ENCODE measurements around the gene TRIM54.

TRIM54 gene

DNA sequence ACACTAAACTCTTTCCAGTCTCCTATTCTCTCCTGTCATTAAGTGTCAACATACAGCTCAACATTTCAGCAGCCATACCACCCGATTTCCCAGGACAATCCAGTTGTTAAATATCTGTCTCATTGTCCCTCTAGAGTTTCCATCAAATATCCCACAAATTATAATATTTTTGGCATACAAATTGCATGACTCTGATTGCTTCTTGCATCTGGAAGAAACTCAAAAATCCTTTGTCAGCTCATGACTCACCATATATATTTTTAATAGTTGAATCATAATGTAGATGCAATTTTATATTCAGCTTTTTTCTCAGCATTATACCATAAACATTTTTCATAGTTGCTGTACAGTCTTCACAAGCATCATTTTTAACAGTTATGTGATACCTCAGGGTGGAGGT, 26.6 kb upstream of the TRIM54 start:
- H3K27ac ChIP-seq (ENCODE audit: insufficient read depth, low read depth, low read length, poor library complexity, severe bottlenecking): no peak overlapping the region
- H3K4me1 ChIP-seq (ENCODE audit: control insufficient read depth, insufficient read depth, low read length): no peaks in the 10 kb centered on the region
- no peaks in the 10 kb centered on the region for H3K9me3 ChIP-seq (ENCODE audit: control insufficient read depth, low read length)
- WGBS, 2 experiments: 86 to 92% methylated on average over 1 of the region's 1 CpG
- peaks cover 23% of the 10 kb centered on the region for H3K27me3 ChIP-seq (ENCODE audit: control insufficient read depth, insufficient read depth, low read length, poor library complexity, severe bottlenecking)
- H3K36me3 ChIP-seq (ENCODE audit: control insufficient read depth, insufficient read depth, low read length): no peaks in the 10 kb centered on the region
- H3K4me3 ChIP-seq (ENCODE audit: insufficient read depth, low read depth, low read length): no peak overlapping the region

DNA sequence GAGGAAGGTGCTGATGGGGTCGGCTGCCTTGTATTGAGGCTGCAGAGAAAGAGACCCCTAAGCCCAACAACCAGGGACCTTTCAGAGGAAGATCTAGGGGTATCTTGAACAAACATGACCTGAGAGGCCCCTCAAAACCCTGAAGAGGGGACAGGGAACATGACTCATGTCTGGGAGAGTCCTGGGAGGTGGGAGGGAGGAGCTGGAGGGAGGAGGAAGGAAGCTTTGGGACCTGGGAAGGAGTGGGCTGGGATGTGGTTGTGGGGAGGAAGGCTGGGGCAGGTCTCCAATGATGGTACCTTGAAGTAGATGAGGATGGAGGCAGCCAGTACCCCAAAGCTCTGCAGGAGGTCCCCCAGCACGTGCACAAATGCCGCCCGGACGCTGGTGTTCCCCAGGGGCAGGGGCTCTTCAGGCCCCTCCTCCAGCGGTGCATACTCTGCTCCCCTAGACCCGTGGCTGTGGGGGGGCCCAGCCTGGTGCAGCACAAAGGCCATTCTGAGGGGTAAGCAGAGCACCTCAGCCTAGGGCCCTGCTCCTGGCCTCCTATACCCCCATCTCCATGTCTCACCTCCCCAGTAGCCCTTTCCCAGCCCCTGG, 25.3 kb upstream of the TRIM54 start:
- no peaks in the 10 kb centered on the region for H3K9me3 ChIP-seq (ENCODE audit: control insufficient read depth, low read length)
- H3K4me1 ChIP-seq (ENCODE audit: control insufficient read depth, insufficient read depth, low read length): no peaks in the 10 kb centered on the region
- WGBS, 2 experiments: 80 to 88% methylated on average over 7 of the region's 7 CpGs
- no peaks in the 10 kb centered on the region for H3K36me3 ChIP-seq (ENCODE audit: control insufficient read depth, insufficient read depth, low read length)
- H3K27me3 ChIP-seq (ENCODE audit: control insufficient read depth, insufficient read depth, low read length, poor library complexity, severe bottlenecking): peaks cover 26% of the 10 kb centered on the region
- H3K27ac ChIP-seq (ENCODE audit: insufficient read depth, low read depth, low read length, poor library complexity, severe bottlenecking): no peak overlapping the region
- H3K4me3 ChIP-seq (ENCODE audit: insufficient read depth, low read depth, low read length): no peak overlapping the region

DNA sequence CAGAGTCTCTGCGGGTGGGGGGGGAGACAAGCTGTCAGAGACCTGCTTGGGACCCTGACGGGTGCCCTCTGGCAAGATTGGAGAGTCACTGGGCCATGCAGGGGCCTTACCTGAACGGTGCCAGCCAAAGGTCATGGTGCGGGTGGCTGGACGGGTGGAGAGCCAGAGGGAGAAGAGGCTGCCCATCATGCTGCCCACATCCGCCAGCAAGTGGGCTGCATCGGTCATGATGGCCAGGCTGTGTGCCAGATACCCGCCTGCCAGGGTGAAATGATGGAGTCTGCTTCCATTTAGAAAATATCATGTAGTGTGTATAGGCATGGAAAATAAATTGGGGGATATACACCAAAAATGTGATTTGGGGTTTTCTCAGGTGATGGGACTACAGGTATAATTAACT, 24.2 kb upstream of the TRIM54 start:
- H3K4me1 ChIP-seq (ENCODE audit: control insufficient read depth, insufficient read depth, low read length): peaks cover 6% of the 10 kb centered on the region
- 95 to 96% methylated on average over 8 of the region's 8 CpGs for WGBS, 2 experiments
- H3K27me3 ChIP-seq (ENCODE audit: control insufficient read depth, insufficient read depth, low read length, poor library complexity, severe bottlenecking): peaks cover 37% of the 10 kb centered on the region
- H3K9me3 ChIP-seq (ENCODE audit: control insufficient read depth, low read length): no peaks in the 10 kb centered on the region
- H3K36me3 ChIP-seq (ENCODE audit: control insufficient read depth, insufficient read depth, low read length): no peaks in the 10 kb centered on the region
- H3K4me3 ChIP-seq (ENCODE audit: insufficient read depth, low read depth, low read length): no peak overlapping the region
- no peak overlapping the region for H3K27ac ChIP-seq (ENCODE audit: insufficient read depth, low read depth, low read length, poor library complexity, severe bottlenecking)

DNA sequence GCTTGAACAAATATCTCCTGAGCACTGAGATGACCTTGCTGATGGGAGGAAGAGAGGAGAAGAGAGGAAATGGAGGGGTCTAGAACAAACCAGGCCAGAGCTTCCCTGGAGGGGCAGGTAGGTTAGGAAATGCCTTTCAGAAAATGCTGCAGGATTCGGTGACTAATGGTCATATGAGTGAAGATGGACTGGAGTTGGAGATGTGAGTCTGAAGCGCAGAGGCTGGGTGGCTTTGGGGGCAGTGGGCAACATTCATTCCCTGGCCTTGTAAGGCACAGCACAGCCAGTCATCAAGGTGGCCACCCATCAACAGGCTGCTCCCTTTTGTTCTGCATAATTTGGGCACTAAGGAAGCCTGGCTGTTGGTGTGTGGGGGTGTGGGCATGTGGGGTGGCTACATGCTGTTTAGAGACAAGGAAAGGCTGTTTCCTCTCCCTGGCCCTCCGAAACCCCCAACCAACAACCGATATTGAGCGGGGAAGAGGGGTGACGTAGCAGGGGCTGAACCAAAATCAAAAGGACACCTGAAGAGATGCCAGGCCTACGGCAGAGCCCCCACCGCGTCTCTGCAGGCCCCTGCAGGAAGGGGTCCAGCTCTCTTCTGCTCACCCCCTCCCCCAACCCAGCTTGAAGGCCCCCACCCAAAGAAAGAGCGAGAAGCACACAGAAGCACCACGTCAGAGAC, 20.8 kb upstream of the TRIM54 start:
- Histone ChIP-seq H3K4me3 (ENCODE audit: insufficient read depth, low read depth, low read length) (no peak overlapping the region), H3K27me3 (ENCODE audit: control insufficient read depth, insufficient read depth, low read length, poor library complexity, severe bottlenecking) (peaks cover 70% of the 10 kb centered on the region), H3K36me3 (ENCODE audit: control insufficient read depth, insufficient read depth, low read length) (no peaks in the 10 kb centered on the region), H3K27ac (ENCODE audit: insufficient read depth, low read depth, low read length, poor library complexity, severe bottlenecking) (no peak overlapping the region), H3K4me1 (ENCODE audit: control insufficient read depth, insufficient read depth, low read length) (peaks cover 15% of the 10 kb centered on the region), H3K9me3 (ENCODE audit: control insufficient read depth, low read length) (no peaks in the 10 kb centered on the region)
- WGBS, 2 experiments: 34 to 35% methylated on average over 11 of the region's 11 CpGs

DNA sequence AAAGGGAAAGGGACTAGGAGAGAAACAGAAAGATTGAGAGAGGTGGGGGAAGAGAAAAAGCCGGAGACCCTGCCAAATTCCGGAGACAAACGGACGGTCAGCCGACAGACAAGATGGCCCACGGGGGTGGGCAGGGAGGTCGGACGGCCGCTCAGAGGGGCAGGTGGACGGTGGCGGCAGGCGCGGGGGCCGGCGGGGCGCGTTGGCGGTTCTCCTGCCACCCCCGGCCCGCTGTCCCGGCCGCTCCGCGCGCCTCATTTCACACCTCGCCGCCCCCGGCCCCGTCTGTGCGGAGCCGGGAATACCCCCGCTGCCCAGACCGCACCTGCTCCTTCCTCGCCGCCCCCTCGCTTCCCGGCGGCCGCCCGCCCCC, 20.3 kb upstream of the TRIM54 start:
- H3K36me3 ChIP-seq (ENCODE audit: control insufficient read depth, insufficient read depth, low read length): no peaks in the 10 kb centered on the region
- H3K4me3 ChIP-seq (ENCODE audit: insufficient read depth, low read depth, low read length): no peak overlapping the region
- H3K9me3 ChIP-seq (ENCODE audit: control insufficient read depth, low read length): no peaks in the 10 kb centered on the region
- 2% methylated on average over 40 of the region's 40 CpGs for WGBS, 2 experiments
- no peak overlapping the region for H3K27ac ChIP-seq (ENCODE audit: insufficient read depth, low read depth, low read length, poor library complexity, severe bottlenecking)
- peaks cover 75% of the 10 kb centered on the region for H3K27me3 ChIP-seq (ENCODE audit: control insufficient read depth, insufficient read depth, low read length, poor library complexity, severe bottlenecking)
- peaks cover 15% of the 10 kb centered on the region for H3K4me1 ChIP-seq (ENCODE audit: control insufficient read depth, insufficient read depth, low read length)

DNA sequence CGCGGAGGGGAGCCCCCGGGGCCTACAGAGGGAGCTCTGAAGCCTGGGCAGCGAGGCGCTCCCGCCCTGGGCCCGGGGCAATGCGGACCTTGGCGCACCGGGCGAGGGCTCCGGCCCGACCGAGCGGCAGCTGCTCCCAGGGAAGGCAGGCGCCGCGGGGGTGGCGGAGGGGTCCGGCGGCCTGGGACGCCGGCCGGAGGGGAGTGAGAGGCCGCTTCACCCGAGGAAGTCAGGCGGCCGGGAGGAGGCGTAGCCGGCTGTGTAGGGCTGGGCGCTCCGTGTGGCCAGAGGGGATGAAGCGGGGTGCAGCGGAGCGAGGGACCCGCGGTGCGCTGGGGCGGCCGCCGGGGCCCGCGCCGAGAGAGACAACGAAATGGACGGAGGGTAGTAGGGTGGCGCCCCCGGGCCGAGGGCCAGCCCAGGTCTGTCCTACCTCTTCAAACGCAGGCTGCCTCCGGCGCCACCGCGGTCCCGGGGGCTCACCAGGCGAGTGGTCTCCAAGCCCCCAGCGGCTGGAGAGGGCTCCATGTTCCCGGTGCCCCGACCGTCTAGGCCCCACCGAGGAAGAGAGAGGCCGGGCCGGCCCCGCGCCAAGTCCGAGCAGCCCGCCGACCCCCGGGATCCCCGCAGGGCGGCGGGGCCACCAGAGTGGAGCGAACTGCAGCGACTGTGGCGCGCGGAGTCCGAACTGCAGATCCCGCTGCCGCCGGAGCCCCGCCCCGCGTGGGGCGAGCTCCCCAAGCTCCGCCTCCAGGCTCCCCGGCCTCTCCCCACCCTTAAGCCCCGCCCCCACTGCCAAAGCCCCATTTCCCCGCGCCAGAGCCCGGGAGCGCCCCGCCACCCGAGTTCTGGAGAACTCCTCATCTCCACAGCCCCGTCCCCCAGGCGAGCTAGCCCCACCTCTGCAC, 19.6 kb upstream of the TRIM54 start, which contains the start of gene SLC30A3:
TSS of gene SLC30A3 (minus strand) at position 669 of the 908 bp plus-strand sequence. CDS start at position 528, 141 bp downstream.
- H3K4me3 ChIP-seq (ENCODE audit: insufficient read depth, low read depth, low read length): peak within 1 kb of the TSS; percentile 33
- no peak within 1 kb of the TSS for H3K27ac ChIP-seq (ENCODE audit: insufficient read depth, low read depth, low read length, poor library complexity, severe bottlenecking)
- H3K36me3 ChIP-seq (ENCODE audit: control insufficient read depth, insufficient read depth, low read length): no peaks in the 10 kb centered on the region
- H3K9me3 ChIP-seq (ENCODE audit: control insufficient read depth, low read length): no peaks in the 10 kb centered on the region
- WGBS, 2 experiments: 1% methylated on average over 96 of the region's 96 CpGs
- H3K27me3 ChIP-seq (ENCODE audit: control insufficient read depth, insufficient read depth, low read length, poor library complexity, severe bottlenecking): peaks cover 81% of the 10 kb centered on the region
- H3K4me1 ChIP-seq (ENCODE audit: control insufficient read depth, insufficient read depth, low read length): peaks cover 15% of the 10 kb centered on the region

DNA sequence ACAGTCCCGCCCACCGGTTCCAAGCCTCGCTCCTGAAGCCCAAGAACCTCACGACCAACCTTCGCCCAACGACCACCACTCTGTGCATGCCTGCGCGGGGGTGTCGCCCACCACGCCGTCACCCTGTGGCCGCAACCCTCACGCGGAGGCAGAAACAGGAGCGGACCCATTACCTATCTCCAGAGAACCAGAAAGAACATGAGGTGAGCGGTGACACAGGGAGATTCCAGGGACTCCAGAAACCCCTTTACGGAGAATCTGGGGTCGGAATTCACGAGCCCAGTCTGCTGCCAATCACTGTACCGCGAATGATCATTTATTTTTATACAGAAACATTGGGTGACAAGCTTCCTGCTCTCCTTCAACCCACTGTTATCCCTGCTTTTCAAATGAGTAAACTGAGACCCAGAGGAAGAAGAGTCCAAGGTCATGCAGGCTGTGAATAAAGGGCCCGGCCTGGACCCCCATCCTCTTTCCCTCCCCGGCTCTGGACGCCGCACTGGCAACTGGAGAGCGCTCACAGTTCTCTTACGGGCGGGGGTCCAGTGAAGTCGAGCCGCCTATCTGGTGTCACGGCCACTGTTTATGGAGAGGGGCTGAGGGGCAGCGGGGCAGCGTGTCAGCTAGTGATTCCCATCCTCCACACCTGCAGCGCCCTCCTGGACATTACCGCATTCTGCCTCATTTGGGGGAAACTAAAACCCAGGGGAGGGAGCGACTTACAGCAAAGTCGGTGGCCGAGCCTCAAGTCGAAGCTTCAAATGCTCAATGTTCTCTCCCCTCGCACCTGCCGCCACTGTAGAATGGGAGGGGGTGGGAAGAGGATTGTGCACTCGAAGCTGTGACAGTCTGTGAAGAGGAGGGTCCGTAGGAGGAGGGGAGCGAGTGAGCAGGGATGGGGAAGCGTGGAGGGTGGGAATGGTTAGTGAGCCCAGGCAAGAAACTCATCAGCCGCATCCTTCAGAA, 18.7 kb upstream of the TRIM54 start:
- peaks cover 81% of the 10 kb centered on the region for H3K27me3 ChIP-seq (ENCODE audit: control insufficient read depth, insufficient read depth, low read length, poor library complexity, severe bottlenecking)
- no peaks in the 10 kb centered on the region for H3K9me3 ChIP-seq (ENCODE audit: control insufficient read depth, low read length)
- H3K4me1 ChIP-seq (ENCODE audit: control insufficient read depth, insufficient read depth, low read length): peaks cover 15% of the 10 kb centered on the region
- no peaks in the 10 kb centered on the region for H3K36me3 ChIP-seq (ENCODE audit: control insufficient read depth, insufficient read depth, low read length)
- no peak overlapping the region for H3K27ac ChIP-seq (ENCODE audit: insufficient read depth, low read depth, low read length, poor library complexity, severe bottlenecking)
- WGBS, 2 experiments: 2 to 3% methylated on average over 46 of the region's 46 CpGs
- H3K4me3 ChIP-seq (ENCODE audit: insufficient read depth, low read depth, low read length): peak overlapping the region; percentile 33

DNA sequence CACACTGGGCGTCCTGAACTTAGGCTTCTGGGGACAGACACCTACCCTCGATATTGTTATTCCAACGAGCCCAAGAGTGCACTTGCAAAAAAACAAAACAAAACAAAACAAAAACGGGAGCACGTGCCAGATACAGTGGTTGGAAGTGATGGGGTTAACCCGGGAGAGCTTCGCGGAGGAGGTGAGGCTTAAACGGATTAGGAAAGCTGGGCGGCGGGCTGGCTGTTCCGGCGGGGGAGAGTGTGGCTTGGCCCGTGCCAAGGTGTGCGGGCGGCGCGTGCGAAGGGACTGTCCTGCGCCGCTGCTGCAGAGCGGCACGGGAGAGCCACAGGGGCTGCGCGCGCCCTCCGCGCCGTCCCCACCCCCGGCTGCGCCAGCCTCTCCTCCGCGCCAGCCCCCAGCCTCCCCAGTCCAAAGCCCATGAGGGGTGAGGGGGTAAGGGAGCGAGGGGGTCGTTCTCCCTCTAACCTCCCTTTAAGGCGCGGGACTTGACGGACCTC, 17.9 kb upstream of the TRIM54 start:
- Histone ChIP-seq H3K4me1 (ENCODE audit: control insufficient read depth, insufficient read depth, low read length) (peaks cover 15% of the 10 kb centered on the region), H3K27ac (ENCODE audit: insufficient read depth, low read depth, low read length, poor library complexity, severe bottlenecking) (no peak overlapping the region), H3K27me3 (ENCODE audit: control insufficient read depth, insufficient read depth, low read length, poor library complexity, severe bottlenecking) (peaks cover 81% of the 10 kb centered on the region), H3K4me3 (ENCODE audit: insufficient read depth, low read depth, low read length) (peak overlapping the region; percentile 32), H3K9me3 (ENCODE audit: control insufficient read depth, low read length) (no peaks in the 10 kb centered on the region), H3K36me3 (ENCODE audit: control insufficient read depth, insufficient read depth, low read length) (no peaks in the 10 kb centered on the region)
- WGBS, 2 experiments: 0 to 1% methylated on average over 37 to 38 of the region's 38 CpGs

DNA sequence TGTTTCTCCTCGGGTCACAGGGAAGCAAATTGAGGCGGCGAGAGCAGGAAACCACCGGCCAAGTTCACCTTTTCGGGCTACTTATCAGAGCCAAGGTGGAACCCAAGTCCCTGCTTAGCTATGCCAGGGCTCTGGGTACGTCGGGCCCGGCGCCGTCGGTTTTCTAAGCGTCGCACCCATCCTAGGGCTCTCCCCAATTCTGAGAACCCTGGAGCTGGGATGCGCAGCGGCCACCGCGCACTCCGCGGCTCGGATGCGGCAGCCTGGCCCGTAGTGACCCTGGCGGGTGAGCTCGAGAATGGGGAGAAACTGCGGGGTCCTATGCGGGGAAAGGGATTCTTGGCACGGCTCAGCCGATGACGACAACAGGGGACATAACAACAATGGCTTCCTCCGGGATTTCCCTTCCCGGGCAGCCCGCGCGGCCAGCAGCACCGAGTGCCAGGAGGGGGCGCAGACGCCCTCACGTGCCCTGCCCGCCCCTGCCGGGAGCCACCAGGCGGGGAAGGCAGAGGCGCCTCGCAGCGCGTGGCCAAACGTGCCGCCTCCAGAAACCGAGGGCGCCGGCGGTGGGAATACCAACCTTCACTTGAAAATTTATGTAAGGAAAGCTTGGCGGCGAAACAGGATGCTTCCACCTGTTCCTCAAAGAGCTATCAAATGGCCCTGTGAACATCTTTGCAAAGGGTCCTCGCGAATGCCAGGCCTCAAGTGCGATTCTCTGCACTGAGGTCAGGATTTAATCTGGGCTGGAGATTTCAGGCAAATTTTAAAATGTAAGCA, 17.3 kb upstream of the TRIM54 start:
- 5% methylated on average over 56 of the region's 56 CpGs for WGBS, 2 experiments
- no peak overlapping the region for H3K27ac ChIP-seq (ENCODE audit: insufficient read depth, low read depth, low read length, poor library complexity, severe bottlenecking)
- H3K9me3 ChIP-seq (ENCODE audit: control insufficient read depth, low read length): no peaks in the 10 kb centered on the region
- peak overlapping the region; percentile 32 for H3K4me3 ChIP-seq (ENCODE audit: insufficient read depth, low read depth, low read length)
- H3K36me3 ChIP-seq (ENCODE audit: control insufficient read depth, insufficient read depth, low read length): no peaks in the 10 kb centered on the region
- H3K27me3 ChIP-seq (ENCODE audit: control insufficient read depth, insufficient read depth, low read length, poor library complexity, severe bottlenecking): peaks cover 75% of the 10 kb centered on the region
- H3K4me1 ChIP-seq (ENCODE audit: control insufficient read depth, insufficient read depth, low read length): peaks cover 15% of the 10 kb centered on the region
